ENCODE results near the gene APMAP.

- TF ChIP-seq CTCF (IDR thresholded peaks at IDR 0.05 in 8 of 11, conservative IDR thresholded peaks at IDR 0.05 in 3 of 11): no peak
- no peak for TF ChIP-seq POLR2AphosphoS5 (IDR thresholded peaks at IDR 0.05)
These were observed 15.1 kb upstream of the APMAP start for GRCh38 chr20:25007491-25008305.
